Chondrocyte (in vitro differentiated cells): Measurements from ENCODE around the gene RBAK. TPM values are rescaled to one million over a fixed set of nuclear protein-coding genes. Genes with fewer than 3 reads are reported as not detected.
A peak's percentile ranks its signal among the peaks of the same experiment; 100 is the strongest.
"Not testable (repeated sequence)": the region's sequence is repeated elsewhere in the genome, so short reads cannot be mapped to it uniquely, and the experiment has no call there.

Experiments used
- DNase-seq: peaks from one replicate; pipeline ENCODE4 v3.0.0; 2021; ENCODE audit warnings: mixed read lengths, low spot score
- H3K27ac Mint-ChIP-seq: one replicate; pipeline ENCODE4 v1.8.0; 2021; ENCODE audit warnings: mild to moderate bottlenecking, moderate library complexity, mixed read lengths; ENCODE audit not compliant: unreplicated experiment
- H3K27me3 Mint-ChIP-seq: 2 replicates; pipeline ENCODE4 v1.8.0; 2021; ENCODE audit warnings: low read depth, mixed read lengths
- H3K36me3 Mint-ChIP-seq: 2 replicates; pipeline ENCODE4 v1.8.0; 2021; ENCODE audit warnings: low read depth, mixed read lengths
- H3K4me1 Mint-ChIP-seq: 2 replicates; pipeline ENCODE4 v1.8.0; 2021; ENCODE audit warnings: low read depth, mild to moderate bottlenecking, mixed read lengths
- H3K4me3 Mint-ChIP-seq: one replicate; pipeline ENCODE4 v1.8.0; 2021; ENCODE audit warnings: mild to moderate bottlenecking, moderate library complexity, mixed read lengths; ENCODE audit not compliant: unreplicated experiment
- H3K9me3 Mint-ChIP-seq: 2 replicates; pipeline ENCODE4 v1.8.0; 2021; ENCODE audit warnings: low read depth, mixed read lengths
- total RNA-seq: library from RNA; stranded (reverse); gene quantifications from 3 replicates; pipeline ENCODE4 v1.2.1, GENCODE V29; 2021
- TF ChIP-seq, protein P1 (sequence below): fragments of 200-600 bp; sonication (generic); IDR thresholded peaks from 2 replicates; pipeline ENCODE4 v1.5.0; 2021; ENCODE audit warnings: antibody characterized with exemption, mild to moderate bottlenecking, moderate library complexity

RBAK gene
- total RNA-seq, 1 donor from 2014 or later: 10.0 TPM

DNA sequence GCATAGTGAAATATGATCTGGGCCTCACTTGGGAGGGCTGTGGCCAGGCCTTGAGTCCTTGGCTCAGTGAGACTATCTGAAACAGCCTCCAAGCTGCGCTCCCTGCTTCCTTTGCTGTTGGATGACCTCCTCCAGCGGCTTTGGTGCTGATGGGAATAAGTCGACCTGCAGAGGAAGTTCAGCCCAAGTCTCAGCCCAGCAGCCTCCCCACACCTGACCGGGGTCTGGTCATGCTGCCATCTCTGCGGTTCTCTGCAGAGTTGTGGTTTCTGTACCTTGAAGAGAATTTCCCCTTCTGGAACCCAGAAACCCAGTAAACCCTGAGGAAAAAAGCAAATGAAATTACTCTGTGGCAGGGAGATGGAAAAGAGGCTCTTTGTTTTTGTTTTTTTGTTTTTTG lies 4.6 kb upstream of the RBAK start:
- H3K27ac Mint-ChIP-seq: no peak overlapping the region
- H3K27me3 Mint-ChIP-seq: no peaks in the 10 kb centered on the region
- H3K36me3 Mint-ChIP-seq: peaks cover 2% of the 10 kb centered on the region
- no peak overlapping the region for H3K4me3 Mint-ChIP-seq
- peaks cover 2% of the 10 kb centered on the region for H3K9me3 Mint-ChIP-seq
- TF ChIP-seq, protein P1, sequence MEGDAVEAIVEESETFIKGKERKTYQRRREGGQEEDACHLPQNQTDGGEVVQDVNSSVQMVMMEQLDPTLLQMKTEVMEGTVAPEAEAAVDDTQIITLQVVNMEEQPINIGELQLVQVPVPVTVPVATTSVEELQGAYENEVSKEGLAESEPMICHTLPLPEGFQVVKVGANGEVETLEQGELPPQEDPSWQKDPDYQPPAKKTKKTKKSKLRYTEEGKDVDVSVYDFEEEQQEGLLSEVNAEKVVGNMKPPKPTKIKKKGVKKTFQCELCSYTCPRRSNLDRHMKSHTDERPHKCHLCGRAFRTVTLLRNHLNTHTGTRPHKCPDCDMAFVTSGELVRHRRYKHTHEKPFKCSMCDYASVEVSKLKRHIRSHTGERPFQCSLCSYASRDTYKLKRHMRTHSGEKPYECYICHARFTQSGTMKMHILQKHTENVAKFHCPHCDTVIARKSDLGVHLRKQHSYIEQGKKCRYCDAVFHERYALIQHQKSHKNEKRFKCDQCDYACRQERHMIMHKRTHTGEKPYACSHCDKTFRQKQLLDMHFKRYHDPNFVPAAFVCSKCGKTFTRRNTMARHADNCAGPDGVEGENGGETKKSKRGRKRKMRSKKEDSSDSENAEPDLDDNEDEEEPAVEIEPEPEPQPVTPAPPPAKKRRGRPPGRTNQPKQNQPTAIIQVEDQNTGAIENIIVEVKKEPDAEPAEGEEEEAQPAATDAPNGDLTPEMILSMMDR: no peak
- no peak for DNase-seq
- peaks cover 5% of the 10 kb centered on the region for H3K4me1 Mint-ChIP-seq

DNA sequence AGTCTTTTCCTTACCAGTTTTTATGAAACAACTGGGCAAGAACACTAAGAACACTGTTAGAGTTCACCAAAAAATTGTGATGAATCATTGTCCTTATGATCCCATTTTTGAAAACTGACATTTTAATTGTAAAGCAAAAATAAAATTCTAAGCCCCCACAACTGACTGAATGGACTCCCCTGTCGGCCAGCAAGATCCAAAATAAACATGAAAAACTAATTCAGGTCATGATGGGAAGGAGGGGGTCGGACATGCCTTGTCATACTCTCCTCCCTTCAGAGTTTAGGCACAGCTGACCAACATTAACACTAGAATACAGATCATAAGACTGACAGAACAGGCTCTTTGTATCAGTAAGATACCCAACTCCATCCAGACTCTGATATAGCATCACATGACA lies 2.0 kb upstream of the RBAK start:
- Mint-ChIP-seq H3K4me3 (no peak overlapping the region), H3K27me3 (no peaks in the 10 kb centered on the region), H3K36me3 (peaks cover 5% of the 10 kb centered on the region), H3K27ac (no peak overlapping the region), H3K9me3 (peaks cover 2% of the 10 kb centered on the region), H3K4me1 (peaks cover 15% of the 10 kb centered on the region)
- TF ChIP-seq, protein P1: no peak
- no peak for DNase-seq

DNA sequence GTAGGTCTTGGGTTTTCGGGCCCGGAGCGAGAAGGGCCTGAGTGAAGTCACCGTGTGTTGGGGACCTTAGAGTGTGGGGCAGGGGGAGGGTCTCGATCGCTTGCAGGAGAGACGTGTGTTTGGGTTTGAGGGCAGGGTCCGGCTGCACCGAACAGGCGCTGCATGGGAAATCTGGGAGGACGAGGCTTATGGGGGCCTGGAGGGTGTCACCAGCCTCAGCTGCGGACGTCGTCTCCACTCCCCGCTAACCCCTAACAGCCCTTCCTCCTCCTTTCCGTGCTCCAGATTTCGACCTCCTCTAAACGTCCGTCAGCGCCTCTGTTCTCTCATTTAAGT lies 705 bp downstream of the RBAK start:
- H3K4me1 Mint-ChIP-seq: peaks cover 15% of the 10 kb centered on the region
- H3K27me3 Mint-ChIP-seq, DNase-seq: not testable (repeated sequence)
- peaks cover 20% of the 10 kb centered on the region for H3K36me3 Mint-ChIP-seq
- H3K27ac Mint-ChIP-seq: peak overlapping the region; percentile 89
- peak overlapping the region; percentile 93 for H3K4me3 Mint-ChIP-seq
- H3K9me3 Mint-ChIP-seq: peaks cover 10% of the 10 kb centered on the region

DNA sequence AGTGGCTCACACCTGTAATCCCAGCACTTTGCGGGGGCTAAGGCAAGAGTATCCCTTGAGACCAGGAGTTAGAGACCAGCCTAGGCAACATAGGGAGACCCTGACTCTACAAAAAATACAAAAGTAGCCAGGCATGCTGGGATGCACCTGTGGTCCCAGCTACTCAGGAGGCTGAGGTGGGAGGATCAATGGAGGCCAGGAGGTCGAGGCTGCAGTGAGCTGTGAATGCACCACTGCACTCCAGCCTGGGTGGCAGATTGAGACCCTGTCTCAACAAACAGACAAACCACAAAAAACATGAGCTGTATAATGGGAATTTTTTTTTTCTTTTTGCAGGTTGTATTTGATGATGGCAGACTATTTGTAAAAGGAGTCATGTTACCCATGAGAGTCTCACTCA lies 1.5 kb downstream of the RBAK start:
- Mint-ChIP-seq H3K4me1 (peaks cover 15% of the 10 kb centered on the region), H3K36me3 (peaks cover 27% of the 10 kb centered on the region), H3K9me3 (peaks cover 18% of the 10 kb centered on the region), H3K4me3 (peak overlapping the region; percentile 93)
- DNase-seq, H3K27ac Mint-ChIP-seq, H3K27me3 Mint-ChIP-seq: not testable (repeated sequence)

DNA sequence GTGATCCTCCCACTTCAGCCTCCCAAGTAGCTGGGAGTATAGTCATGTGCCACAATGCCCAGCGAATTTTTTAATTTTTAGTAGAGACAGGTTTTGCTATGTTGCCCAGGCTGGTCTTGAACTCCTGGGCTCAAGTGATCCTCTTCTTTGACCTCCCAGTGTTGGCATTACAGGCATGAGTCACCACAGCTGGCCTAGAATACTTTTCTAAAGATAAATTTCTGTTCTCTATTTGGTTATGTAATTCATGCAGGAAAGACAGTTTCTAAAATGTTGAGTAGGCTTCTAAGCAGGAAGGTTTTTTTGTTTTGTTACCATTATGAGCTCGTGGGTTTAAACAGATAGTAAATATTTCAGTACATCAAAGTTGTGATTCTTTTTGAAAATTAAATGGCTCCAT lies 5.0 kb downstream of the RBAK start:
- Mint-ChIP-seq H3K4me1 (peaks cover 14% of the 10 kb centered on the region), H3K27ac (peak overlapping the region; percentile 41), H3K4me3 (no peak overlapping the region), H3K27me3 (no peaks in the 10 kb centered on the region), H3K36me3 (peaks cover 53% of the 10 kb centered on the region), H3K9me3 (peaks cover 37% of the 10 kb centered on the region)
- TF ChIP-seq, protein P1: no peak
- no peak for DNase-seq

DNA sequence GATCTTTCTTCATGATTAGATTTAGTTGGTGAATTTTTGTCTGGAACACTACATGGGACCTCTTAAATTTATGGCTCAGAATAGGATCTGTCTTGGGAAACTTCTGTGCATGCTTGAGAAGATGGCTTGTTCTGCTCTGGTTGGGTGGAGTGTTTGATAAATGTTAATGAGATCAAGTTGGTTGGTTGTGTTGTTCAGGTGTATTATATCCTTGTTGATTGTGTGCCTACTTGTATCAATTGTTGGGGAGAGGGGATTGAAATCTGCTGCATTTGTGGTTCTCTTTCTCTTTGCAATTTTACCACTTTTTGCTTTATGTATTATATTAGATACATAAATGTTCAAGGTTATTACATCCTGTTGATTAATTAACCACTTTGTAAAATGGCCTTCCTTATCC lies 6.1 kb downstream of the RBAK start:
- H3K27me3 Mint-ChIP-seq, H3K27ac Mint-ChIP-seq, H3K4me1 Mint-ChIP-seq, H3K4me3 Mint-ChIP-seq, DNase-seq: not testable (repeated sequence)
- Mint-ChIP-seq H3K9me3 (peaks cover 43% of the 10 kb centered on the region), H3K36me3 (peaks cover 61% of the 10 kb centered on the region)

DNA sequence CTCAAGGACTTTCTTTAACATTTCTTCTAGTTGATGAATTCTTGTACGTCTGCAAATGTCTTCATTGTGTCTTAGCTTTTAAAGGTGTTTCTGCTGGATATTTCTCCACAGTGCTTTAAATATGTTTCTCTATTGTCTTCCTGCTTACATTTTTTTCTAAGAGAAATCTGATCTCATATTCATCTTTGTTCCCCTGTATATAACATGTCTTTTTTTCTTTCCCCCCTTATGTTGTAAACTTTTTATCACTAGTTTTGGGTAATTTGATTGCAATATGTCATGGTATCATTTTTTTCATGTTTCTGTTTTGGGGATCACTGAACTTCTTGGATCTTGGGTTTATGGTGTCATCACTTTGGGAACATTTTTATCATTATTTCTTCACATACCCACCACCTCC lies 7.5 kb downstream of the RBAK start:
- TF ChIP-seq, protein P1: no peak
- H3K4me3 Mint-ChIP-seq: no peak overlapping the region
- H3K9me3 Mint-ChIP-seq: peaks cover 50% of the 10 kb centered on the region

More for the DNA sequence above, 7.5 kb downstream of the RBAK start:
- no peak overlapping the region for H3K27ac Mint-ChIP-seq
- H3K27me3 Mint-ChIP-seq: no peaks in the 10 kb centered on the region
- peaks cover 72% of the 10 kb centered on the region for H3K36me3 Mint-ChIP-seq
- no peak for DNase-seq
- peaks cover 3% of the 10 kb centered on the region for H3K4me1 Mint-ChIP-seq
